GM10847 (cell line): ENCODE data around the gene GPLD1.

ENCODE experiments used
- POLR2A ChIP-seq: IDR thresholded peaks from 2 replicates; pipeline ENCODE4 v1.6.1; 2011; ENCODE audit not compliant: insufficient read length; ENCODE audit errors: extremely low read depth

The GPLD1 gene, protein sequence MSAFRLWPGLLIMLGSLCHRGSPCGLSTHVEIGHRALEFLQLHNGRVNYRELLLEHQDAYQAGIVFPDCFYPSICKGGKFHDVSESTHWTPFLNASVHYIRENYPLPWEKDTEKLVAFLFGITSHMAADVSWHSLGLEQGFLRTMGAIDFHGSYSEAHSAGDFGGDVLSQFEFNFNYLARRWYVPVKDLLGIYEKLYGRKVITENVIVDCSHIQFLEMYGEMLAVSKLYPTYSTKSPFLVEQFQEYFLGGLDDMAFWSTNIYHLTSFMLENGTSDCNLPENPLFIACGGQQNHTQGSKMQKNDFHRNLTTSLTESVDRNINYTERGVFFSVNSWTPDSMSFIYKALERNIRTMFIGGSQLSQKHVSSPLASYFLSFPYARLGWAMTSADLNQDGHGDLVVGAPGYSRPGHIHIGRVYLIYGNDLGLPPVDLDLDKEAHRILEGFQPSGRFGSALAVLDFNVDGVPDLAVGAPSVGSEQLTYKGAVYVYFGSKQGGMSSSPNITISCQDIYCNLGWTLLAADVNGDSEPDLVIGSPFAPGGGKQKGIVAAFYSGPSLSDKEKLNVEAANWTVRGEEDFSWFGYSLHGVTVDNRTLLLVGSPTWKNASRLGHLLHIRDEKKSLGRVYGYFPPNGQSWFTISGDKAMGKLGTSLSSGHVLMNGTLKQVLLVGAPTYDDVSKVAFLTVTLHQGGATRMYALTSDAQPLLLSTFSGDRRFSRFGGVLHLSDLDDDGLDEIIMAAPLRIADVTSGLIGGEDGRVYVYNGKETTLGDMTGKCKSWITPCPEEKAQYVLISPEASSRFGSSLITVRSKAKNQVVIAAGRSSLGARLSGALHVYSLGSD

DNA sequence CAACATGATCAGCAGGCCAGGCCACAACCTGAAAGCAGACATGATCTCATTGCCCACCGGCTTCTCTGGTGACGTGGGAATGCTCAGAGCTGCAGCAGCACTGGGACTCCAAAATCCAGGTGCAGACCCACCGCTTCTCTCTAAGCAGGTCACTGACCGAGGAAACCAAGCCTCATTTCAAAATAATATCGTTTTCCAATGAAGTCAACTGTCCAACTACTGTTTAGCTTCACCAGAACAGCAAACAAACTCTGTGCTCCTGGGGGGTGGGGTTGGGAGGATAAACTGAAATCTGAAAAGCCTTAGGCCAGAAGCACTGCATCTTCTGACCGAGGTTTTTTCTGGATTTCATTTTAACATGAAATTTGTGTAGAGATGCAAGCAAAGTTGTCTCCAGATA lies at the start of gene GPLD1:
Gene GPLD1, minus strand, starts transcription at position 109 of the 400 bp plus-strand sequence. Its CDS starts 67 bp downstream, at position 42.
- TF ChIP-seq POLR2A, result no peak

GRCh38 chr6:24537771-24538385 lies 48.5 kb upstream of the GPLD1 start:
- TF ChIP-seq POLR2A, result no peak

DNA sequence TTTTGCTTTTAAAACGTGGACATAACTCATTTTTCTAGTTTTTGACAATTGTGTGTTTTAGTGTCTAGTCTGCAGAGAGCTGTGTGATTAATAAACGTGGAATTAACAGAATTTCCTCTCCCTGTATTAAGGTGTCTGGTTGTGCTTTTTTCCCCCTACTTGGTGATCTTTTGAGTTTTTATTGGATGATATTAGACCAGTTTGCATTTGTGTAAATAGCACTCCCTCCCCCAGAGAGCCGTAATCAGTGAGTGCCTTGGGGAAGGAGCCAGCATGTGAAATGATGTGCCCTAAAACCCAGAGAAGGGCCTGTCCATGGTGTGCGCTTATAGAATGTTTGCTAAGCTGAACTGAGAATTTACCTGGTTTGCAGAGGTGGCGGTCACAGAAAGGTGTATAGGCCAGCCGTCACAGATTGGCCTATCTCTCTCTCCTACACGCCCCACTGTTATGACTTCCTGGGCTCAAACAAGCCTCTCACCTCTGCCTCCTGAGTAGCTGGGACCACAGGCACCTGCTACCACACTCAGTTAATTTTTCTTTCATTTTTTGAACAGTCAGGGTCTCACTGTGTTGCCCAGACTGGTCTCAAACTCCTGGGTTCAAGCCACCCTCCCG lies 47.8 kb upstream of the GPLD1 start:
- TF ChIP-seq POLR2A, result no peak

DNA sequence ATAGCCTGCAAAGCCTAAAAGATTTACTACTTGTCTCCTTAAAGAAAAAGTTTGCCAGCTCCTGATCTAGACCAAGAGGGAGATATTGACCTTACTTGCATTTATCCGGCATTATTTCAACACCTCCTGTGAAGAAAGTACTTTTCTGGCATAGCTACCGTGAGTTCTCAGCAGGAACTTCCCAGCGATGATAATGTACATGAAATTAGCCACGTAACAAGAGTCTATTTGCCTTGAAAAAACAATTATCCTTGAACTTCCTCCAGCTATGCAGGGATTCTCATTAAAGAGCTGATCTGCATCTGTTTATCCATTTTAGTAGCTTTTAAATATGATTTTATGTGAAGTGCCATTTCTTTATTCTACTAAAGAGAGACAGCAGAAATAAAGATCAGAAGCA lies 47.1 kb upstream of the GPLD1 start:
- TF ChIP-seq POLR2A, result no peak

- no peak for TF ChIP-seq POLR2A
These were observed 45.8 kb upstream of the GPLD1 start for GRCh38 chr6:24535210-24535609.

DNA sequence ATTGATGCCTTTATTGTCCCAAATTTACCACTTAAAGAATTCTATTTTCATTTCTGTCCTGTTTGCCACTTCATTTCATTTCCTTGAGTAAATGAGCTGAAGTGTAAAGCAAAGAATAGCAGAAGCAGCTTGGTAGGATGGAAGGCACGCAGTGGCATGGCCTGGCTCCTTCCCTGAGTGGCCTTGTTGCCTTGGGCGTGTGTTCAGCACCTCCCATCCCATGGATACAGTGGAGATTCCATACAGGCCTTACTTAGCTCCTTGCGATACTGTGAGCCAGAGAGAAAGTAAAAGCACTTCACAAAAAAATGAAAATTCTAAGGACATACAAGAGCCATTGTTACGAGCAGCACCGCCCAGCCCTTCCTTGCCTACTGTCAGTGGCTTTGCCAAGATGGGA lies 45.0 kb upstream of the GPLD1 start:
- no peak for TF ChIP-seq POLR2A

DNA sequence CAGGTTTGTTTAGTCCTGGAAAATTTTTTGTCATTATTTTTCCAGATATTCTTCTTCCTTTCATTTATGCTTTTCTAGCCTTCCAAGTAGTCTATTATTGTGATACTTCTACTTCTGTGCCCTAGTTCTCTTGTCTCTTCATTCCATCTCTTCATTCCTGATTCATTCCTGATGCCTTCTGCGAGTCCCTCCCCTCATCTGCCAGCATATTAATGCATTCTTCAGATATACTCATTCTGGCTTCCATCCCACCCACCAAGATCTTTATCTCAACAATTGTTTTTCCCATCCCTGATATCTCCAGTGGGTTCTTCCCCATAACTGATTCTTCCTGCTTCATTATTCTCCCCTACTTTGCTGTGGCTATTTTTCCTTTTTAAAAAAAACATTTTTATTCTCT lies 40.6 kb upstream of the GPLD1 start:
- no peak for TF ChIP-seq POLR2A

DNA sequence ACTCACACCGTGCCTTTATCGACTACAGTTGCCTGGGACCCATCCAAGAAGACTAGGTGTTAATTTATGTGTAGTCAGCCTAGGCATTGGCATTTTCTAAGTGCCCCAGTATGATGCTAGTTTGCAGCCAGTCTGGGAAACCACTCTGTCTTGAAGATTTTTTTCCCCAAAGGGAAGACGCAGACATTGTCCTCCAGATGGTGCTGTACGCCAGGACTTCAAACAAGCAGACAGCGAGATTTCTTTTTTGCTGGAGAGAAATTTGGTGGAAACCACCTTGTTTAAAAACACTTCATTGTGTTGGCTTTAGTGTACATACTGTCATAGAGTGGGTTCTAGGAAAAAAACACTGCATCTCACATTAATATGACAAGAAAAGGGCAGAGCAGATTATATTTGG lies 35.4 kb upstream of the GPLD1 start:
- TF ChIP-seq POLR2A, result no peak

DNA sequence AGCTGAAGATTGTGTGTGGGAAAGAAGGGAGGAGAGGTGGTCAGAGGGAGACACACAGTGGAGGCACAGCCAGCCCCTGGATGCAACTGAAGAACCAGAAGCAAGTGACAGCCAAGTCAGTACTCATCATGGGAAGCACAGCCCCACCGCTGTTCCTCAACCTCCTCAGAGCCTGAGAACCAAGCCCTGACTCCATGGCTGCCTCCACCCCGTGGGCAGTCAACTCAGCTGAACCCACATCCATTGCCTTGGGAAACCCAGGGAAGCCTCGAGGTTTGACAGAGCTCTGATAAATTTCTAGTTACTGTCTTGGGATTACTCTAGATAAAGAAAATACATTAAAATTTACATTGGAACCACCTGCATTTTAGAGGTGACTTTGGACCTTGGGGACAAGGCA lies 35.0 kb upstream of the GPLD1 start:
- TF ChIP-seq POLR2A, result no peak

GRCh38 chr6:24522228-24523176 lies 33.1 kb upstream of the GPLD1 start:
- TF ChIP-seq POLR2A, result no peak

GRCh38 chr6:24520929-24521546 lies 31.7 kb upstream of the GPLD1 start:
- TF ChIP-seq POLR2A, result no peak

DNA sequence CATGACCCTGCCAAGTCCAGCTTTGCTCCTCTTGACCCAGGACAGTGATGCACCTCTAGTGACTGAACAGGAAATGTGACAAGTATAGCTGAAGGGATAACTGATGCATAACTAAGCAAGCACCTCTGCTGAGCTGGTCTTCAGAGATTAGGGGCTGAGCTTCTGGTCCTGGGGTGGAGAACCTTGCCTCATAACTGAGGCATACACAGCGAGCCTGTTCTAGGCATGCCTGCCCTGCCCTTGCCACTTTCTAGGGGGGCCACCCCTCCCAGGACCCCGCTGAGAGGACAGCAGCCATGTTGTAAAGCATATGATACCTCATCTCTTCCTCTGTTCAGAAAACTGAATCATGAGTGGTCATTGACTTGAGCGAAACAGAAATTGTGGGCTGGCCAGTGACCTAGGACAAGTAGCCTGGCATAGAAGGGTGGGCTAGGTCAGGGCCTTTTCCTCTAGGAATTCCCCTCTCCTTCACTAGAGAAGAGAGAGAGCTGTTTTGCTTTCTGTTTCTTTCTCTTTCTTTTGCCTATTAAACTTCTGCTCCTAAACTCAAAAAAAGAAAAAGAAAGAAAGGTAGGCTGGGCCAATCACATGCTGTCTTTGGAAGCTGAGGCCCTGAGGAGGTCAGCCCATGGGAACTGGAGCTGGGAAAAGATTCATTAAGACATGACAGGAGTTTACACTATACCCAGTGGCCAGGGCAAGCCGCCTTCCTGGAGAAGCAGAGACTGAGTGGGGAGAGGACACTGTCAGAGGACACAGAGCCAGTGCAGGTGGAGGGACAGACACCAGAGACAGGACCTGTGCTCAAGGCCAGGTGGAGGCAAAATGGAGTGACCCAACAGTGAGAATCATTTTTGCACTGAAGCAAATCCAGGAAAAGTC lies 28.5 kb upstream of the GPLD1 start:
- no peak for TF ChIP-seq POLR2A

DNA sequence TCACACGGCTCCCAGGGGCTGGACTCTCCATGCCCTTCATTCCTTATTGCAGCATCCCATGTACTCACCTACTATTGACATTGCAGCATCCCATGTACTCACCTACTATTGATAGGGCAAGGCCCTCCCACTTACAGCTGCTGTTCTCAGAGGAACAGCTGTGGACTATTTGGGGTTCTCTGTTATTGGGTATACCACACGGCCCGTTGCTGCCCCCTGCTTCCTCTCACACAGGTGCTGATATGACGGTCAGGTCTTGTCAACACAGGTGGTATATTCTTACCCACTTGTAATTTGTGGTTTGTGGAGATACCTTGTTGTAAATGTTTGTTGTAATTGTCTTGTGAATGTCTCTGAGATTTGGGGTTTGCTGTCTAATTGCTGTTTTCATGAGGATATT lies 24.2 kb upstream of the GPLD1 start:
- TF ChIP-seq POLR2A, result no peak
